ENCODE results near the gene NCOA7. TPM values are rescaled to one million over a fixed set of nuclear protein-coding genes. Genes with fewer than 3 reads are reported as not detected.
"Not testable (repeated sequence)": the region's sequence is repeated elsewhere in the genome, so short reads cannot be mapped to it uniquely, and the experiment has no call there.

The NCOA7 gene
- total RNA-seq, 1 experiment from 2014 or later, result 9.4 TPM

GRCh38 chr6:125932451-125932795, 141.7 kb downstream of the NCOA7 start:
- no peak overlapping the region for H3K4me3 Mint-ChIP-seq
- no peak overlapping the region for H3K4me2 ChIP-seq (ENCODE audit: insufficient read depth, insufficient read length, low read length)

GRCh38 chr6:125935520-125935919, 144.8 kb downstream of the NCOA7 start:
- H3K4me1 ChIP-seq (ENCODE audit: insufficient read depth, low read length); H3K9me3 ChIP-seq (ENCODE audit: control insufficient read depth, low read depth, low read length); H3K79me1 ChIP-seq (ENCODE audit: insufficient read depth, low read depth, low read length, poor library complexity, severe bottlenecking); H3K23me2 ChIP-seq (ENCODE audit: insufficient read length, low read depth, low read length, poor library complexity, severe bottlenecking); DNase-seq; H3K9ac ChIP-seq (ENCODE audit: extremely low read depth, insufficient read length, low read length); H3K79me2 ChIP-seq (ENCODE audit: insufficient read depth, low read length); H4K8ac ChIP-seq (replicated peaks; ENCODE audit: insufficient read length, low read depth, low read length); H3K4me3 Mint-ChIP-seq; H4K91ac ChIP-seq (ENCODE audit: insufficient read length, low read depth, low read length); H3K9me3 Mint-ChIP-seq; H3K27me3 ChIP-seq (ENCODE audit: insufficient read depth, low read length); H3K4me1 Mint-ChIP-seq; H3K4ac ChIP-seq (ENCODE audit: low read depth, low read length); H3K23ac ChIP-seq (ENCODE audit: insufficient read length, low read depth, low read length); H3K18ac ChIP-seq (ENCODE audit: insufficient read length, low read depth, low read length); H3K14ac ChIP-seq (ENCODE audit: insufficient read depth, low read length); H4K20me1 ChIP-seq (ENCODE audit: control insufficient read depth, insufficient read depth, insufficient read length); H2BK15ac ChIP-seq (ENCODE audit: low read depth, low read length); H3K56ac ChIP-seq (ENCODE audit: insufficient read length, low read depth, low read length); H2BK20ac ChIP-seq (ENCODE audit: low read depth, low read length, poor library complexity, severe bottlenecking); H3K27me3 Mint-ChIP-seq (ENCODE audit: low read depth); H3K36me3 Mint-ChIP-seq (ENCODE audit: insufficient read depth in 1 of 3, low read depth in 3 of 3); H3K4me2 ChIP-seq (ENCODE audit: insufficient read depth, insufficient read length, low read length); H3K27ac ChIP-seq (ENCODE audit: insufficient read length, low read depth, low read length); H2BK5ac ChIP-seq (ENCODE audit: insufficient read length, low read length); H3T11ph ChIP-seq (ENCODE audit: low read length); H2BK120ac ChIP-seq (ENCODE audit: low read depth, low read length, poor library complexity, severe bottlenecking); H2BK12ac ChIP-seq (ENCODE audit: insufficient read length, low read depth, low read length); H3K27ac Mint-ChIP-seq; H2AFZ ChIP-seq (ENCODE audit: low read length); H4K5ac ChIP-seq (ENCODE audit: insufficient read length, low read depth, low read length); H2AK5ac ChIP-seq (ENCODE audit: insufficient read length, low read length): not testable (repeated sequence)
- no CpG with 5 or more reads among the region's 5 CpGs for WGBS (ENCODE audit: extremely low coverage, insufficient read length, low lambda C conversion rate)

More at GRCh38 chr6:125932451-125932795, 141.7 kb downstream of the NCOA7 start:
- H2BK20ac ChIP-seq (ENCODE audit: low read depth, low read length, poor library complexity, severe bottlenecking), result no peak overlapping the region
- H4K8ac ChIP-seq (replicated peaks; ENCODE audit: insufficient read length, low read depth, low read length), result no peak overlapping the region
- no peaks in the 10 kb centered on the region for H3K4me1 ChIP-seq (ENCODE audit: insufficient read depth, low read length)
- H2AK5ac ChIP-seq (ENCODE audit: insufficient read length, low read length), result no peak overlapping the region
- H3K56ac ChIP-seq (ENCODE audit: insufficient read length, low read depth, low read length), result no peak overlapping the region
- H4K20me1 ChIP-seq (ENCODE audit: control insufficient read depth, insufficient read depth, insufficient read length), result no peaks in the 10 kb centered on the region
- no peak overlapping the region for H3K9ac ChIP-seq (ENCODE audit: extremely low read depth, insufficient read length, low read length)
- H3K79me1 ChIP-seq (ENCODE audit: insufficient read depth, low read depth, low read length, poor library complexity, severe bottlenecking), result no peaks in the 10 kb centered on the region
- H4K5ac ChIP-seq (ENCODE audit: insufficient read length, low read depth, low read length), result no peak overlapping the region
- Mint-ChIP-seq H3K36me3 (ENCODE audit: insufficient read depth in 1 of 3, low read depth in 3 of 3) (no peaks in the 10 kb centered on the region; a peak in 1 of 7 replicates), H3K27me3 (ENCODE audit: low read depth) (no peaks in the 10 kb centered on the region), H3K4me1 (no peaks in the 10 kb centered on the region), H3K27ac (no peak overlapping the region), H3K9me3 (no peaks in the 10 kb centered on the region)
- H3T11ph ChIP-seq (ENCODE audit: low read length), result no peak overlapping the region
- H3K9me3 ChIP-seq (ENCODE audit: control insufficient read depth, low read depth, low read length), result no peaks in the 10 kb centered on the region
- no peaks in the 10 kb centered on the region for H3K27me3 ChIP-seq (ENCODE audit: insufficient read depth, low read length)
- H3K4ac ChIP-seq (ENCODE audit: low read depth, low read length), result no peak overlapping the region
- no peak for TF ChIP-seq CTCF (conservative IDR thresholded peaks at IDR 0.05)
- H3K23me2 ChIP-seq (ENCODE audit: insufficient read length, low read depth, low read length, poor library complexity, severe bottlenecking), result no peaks in the 10 kb centered on the region
- H2BK15ac ChIP-seq (ENCODE audit: low read depth, low read length), result no peak overlapping the region
- H2AFZ ChIP-seq (ENCODE audit: low read length), result no peak overlapping the region
- no peak overlapping the region for H3K27ac ChIP-seq (ENCODE audit: insufficient read length, low read depth, low read length)
- no peak overlapping the region for H2BK5ac ChIP-seq (ENCODE audit: insufficient read length, low read length)
- no peak overlapping the region for H4K91ac ChIP-seq (ENCODE audit: insufficient read length, low read depth, low read length)
- H3K18ac ChIP-seq (ENCODE audit: insufficient read length, low read depth, low read length), result no peak overlapping the region
- no peaks in the 10 kb centered on the region for H3K79me2 ChIP-seq (ENCODE audit: insufficient read depth, low read length)
- DNase-seq, result no peak
- H3K14ac ChIP-seq (ENCODE audit: insufficient read depth, low read length), result no peak overlapping the region
- no peak overlapping the region for H3K23ac ChIP-seq (ENCODE audit: insufficient read length, low read depth, low read length)
- H2BK120ac ChIP-seq (ENCODE audit: low read depth, low read length, poor library complexity, severe bottlenecking), result no peak overlapping the region
- no peak overlapping the region for H2BK12ac ChIP-seq (ENCODE audit: insufficient read length, low read depth, low read length)
